HT-29 (cell line): Measurements from ENCODE around the gene SRGAP3. TPM values are rescaled to one million over a fixed set of nuclear protein-coding genes. Genes with fewer than 3 reads are reported as not detected.

Experiments
- DNase-seq: peaks from one replicate; pipeline ENCODE4 v3.0.0-alpha.2; 2015; ENCODE audit warnings: low spot score
- total RNA-seq: library from RNA; depleted of rRNA; stranded (reverse); fragments of >200 nt; shearing (Covaris generic); gene quantifications from 2 replicates; pipeline ENCODE4 v1.2.3, GENCODE V29; 2014

The SRGAP3 gene
- total RNA-seq, 1 experiment from 2014 or later: 0.20 TPM

DNA sequence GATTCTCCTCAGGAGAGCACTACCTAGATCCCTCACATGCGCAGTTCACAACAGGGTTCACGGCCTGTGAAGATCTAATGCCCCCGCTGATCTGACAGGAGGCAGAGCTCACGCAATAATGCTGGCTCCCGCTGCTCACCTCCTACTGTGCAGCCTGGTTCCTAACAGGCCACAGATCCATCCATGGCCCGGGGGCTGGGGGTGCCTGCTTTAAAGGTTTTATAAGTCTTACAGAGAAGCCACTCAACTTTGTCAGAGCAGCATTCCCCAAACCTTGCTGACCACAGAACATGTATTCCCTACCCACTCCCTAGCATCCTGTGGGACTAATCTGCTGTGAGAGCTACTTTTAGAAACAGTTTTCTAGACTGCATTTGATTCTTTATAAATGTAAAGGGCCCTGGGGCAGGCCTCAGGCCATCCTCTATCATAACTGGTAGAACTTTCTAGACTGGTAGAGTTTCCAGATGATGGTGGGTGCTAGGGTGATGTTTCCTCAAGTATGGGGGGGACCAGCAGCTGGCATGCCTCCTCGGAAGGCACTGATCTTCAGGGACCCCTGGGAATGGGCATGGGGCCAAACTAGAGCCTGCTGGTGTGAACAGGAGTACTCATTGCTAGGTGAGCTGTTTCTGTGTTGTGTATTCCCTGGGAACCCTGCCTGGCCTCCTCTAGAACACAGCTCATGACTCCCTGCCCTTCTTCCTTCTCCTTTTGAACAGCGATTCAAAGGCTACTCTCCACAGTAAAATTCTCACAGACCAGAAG lies 260.5 kb downstream of the SRGAP3 start:
- DNase-seq: no peak

DNA sequence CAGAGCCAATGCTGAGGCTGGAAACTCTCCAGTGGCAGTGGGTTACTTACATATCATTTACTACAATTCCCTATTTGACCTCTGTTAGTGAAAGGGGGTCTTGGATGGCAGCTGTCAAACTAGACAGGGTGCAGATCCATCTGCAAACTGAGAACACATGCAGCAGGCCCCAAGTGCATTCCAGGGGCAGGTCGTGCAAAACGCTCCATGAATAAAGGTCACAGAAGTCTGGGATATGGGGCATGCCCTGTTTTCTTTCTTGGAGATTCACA lies 261.1 kb downstream of the SRGAP3 start:
- no peak for DNase-seq

DNA sequence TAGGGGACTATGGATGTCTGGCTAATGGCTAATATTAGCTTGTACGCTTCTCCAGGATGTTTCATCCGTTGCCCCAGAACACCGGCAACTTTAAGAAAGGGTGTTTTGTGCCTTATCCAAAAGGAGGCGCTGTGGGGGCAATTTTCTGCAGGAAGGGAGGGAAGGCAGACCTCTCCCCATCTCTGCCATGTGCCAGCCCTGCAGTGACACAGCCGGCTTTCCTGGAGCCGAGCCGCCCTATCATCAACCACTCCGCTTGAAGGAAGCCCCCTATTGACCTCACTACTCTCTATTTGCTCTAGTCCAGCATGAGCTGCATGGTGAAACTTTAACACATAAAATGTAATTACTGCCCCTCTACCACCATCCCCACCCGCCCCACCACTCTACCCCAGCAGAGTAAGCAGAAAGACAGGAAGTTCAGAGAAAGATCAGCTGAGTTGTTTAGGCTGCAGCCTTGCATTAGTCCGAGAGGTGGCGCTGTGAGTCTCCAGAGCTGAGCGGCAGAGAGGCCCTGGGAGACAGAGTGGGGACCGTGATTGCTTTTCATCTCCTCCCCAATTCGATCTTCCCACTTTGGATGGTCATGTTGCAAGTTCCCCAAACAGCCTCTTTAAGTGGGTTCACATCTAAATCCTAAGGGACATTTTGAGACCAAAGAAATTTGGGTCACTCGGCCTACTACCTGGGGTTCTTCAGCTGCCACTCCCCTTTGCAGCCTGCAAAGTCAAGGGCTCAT lies 261.6 kb downstream of the SRGAP3 start:
- peak; percentile 34 for DNase-seq

DNA sequence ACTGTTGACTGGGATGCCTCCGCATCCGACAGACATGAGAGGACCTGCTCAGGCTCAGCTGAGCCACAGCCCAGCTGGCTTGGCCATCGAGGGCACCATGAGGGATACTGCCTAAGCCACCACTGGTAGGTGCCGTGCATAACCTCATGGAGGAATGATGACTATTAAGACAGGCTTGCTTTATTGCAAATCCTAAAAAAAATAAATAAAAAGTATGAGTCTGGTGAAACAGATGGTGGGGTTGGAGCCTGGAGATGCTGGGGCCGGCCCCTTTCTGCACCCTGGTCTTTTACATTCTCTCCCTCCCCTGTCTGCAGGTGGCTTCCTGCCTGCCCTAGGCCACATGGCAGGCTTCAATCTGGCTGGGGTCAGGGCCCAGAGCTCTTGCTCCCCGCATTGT lies 262.2 kb downstream of the SRGAP3 start:
- DNase-seq: no peak

DNA sequence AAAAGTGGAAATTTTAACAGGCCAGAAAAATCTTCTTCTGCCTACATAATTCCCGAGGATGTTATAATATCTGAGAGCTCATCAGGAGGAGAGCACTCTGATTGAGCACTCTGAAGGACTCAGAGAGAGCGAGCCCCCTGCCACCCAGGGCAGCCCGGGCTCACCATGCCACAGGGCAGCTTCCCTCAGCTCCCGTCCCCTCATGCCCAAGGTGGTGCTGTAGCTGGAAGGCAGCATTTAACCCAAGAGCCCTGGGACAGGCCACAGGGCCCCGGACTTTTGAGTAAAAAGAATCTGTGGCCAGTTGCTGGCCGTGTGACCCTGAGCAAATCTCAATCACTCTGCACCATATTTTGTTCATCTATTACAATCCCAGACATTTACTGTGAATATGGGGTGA lies 262.7 kb downstream of the SRGAP3 start:
- no peak for DNase-seq

DNA sequence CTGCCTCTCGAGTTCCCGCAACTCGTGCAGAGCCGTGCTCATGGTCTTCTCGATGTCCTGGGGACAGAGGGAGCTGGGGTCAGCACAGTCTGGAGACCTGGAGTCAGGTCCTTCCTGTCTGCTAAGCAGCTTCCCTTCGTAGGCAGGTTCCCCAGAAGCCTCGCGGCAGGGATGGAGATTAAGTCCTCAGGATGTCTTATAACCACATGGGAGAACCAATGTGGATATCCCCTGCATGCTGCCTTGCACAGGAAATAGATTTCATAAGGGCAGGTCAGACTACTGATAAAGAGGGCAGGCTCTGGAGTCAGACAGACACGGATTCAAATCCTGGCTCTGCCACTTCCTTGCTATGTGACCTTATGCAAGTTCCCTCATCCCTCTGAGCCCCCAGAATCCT lies 263.6 kb downstream of the SRGAP3 start:
- DNase-seq: no peak

DNA sequence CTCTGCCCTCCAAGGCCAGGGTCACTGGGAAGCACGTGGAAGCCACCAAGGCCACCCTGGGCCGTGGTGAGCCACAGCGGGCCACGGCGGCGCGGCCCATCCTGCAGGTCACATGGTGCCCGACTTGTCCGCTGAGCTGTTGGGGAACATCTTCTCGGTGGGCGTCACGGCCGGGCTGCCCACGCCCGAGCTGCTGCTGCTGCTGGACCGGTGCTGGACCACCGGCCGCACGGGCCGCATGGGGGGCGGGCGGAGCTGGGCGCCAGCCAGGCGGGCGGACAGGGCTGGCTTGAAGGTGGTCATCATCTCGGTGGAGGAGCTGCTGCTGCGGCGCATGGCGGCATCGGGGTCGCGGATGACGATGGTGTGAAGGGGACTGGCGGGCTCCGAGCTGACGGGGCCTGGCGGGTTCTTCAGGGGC lies 264.0 kb downstream of the SRGAP3 start:
- DNase-seq: no peak

DNA sequence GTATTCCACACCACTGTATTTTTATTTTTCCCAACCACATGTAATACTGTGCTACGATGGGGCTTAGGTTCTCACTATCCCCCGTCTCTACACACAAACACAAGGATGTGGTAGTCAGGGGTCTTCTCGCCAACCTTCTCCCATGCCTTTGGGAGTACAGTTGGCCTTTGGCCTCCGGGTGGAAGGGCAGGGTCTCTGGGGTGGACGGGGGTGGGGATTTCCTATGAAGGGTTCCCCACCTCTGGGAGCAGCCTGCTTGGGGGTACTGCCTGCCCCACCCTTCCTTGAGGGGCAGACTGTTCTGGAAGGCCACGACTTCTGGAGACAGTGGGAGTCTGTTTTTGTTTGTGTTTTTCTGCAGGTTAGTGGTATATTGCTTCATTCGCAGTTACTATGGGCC lies 264.9 kb downstream of the SRGAP3 start:
- no peak for DNase-seq

DNA sequence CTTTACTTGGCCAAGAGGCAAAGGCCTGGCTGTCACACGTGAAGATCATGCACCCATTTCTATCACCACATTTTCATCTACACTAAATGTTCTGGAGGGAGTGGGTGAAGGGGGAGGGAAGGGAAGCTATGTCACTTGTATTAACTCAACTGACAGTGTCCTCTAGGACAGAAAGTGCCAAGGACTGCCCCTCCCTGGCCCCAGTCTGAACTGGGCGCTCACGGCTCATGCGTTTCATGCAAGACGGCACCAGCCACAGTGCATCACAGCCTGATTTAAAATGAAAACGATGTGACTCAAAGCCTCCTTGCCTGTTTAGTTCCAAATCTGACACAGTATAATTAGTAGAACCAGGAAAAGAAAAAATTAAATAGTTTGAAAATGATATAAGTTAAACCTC lies 265.4 kb downstream of the SRGAP3 start:
- no peak for DNase-seq

DNA sequence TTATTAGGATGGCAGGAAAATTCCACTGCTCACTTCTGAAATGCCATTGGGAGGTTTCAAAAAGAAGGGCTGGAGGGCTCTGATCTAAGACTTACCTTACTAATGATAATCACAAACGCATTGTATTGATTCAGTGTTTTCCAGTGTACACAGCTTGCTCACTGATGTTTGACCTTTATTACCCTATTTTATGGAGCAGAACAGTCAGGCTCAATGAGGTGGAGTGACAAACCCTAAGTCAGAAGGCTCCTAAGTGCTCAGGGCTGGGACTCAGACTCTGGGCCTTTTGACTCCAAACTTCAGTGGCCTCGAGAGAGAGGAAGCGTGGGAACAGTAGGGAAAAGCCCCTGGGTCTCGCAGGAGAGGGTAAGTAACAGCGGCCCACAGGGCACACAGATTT lies 265.9 kb downstream of the SRGAP3 start:
- DNase-seq: no peak

DNA sequence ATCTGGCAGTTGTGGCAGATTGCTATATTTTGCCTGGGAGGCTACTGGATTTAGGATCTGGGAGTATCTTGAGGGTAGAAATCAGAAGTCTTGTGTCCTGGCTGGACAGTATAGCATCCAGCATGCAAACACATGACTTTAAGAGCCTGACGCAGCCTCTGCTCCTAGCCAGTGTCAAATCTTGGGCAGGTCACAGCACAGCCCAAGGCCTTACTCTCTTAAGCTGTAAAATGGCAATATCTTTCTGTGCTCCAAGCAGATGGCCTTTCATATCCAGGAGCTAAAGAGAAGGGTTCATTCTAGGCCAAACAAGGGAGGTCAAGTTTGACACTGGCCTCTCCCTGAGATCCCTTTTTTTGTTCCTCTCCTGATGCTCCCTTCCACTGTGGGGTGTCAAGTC lies 266.4 kb downstream of the SRGAP3 start:
- DNase-seq: no peak

DNA sequence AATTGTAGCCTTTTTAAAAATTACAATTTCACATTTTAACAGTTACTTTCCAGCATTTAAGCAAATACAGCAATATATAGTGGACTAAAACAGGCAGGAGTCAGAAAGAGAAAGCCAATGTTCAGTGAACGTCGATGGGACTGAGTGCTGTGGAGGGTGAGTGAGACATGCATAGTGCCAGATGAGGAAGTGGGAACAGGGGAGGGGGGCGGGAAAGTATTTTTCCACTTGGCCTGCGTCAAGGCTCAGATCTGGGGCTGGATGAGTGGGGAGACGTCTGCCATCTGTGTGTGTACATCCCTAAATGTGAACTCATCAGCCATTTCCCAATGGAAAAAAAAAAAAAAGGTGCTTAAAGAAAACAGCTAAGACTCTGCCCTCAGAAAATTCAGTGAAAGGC lies 266.9 kb downstream of the SRGAP3 start:
- no peak for DNase-seq

DNA sequence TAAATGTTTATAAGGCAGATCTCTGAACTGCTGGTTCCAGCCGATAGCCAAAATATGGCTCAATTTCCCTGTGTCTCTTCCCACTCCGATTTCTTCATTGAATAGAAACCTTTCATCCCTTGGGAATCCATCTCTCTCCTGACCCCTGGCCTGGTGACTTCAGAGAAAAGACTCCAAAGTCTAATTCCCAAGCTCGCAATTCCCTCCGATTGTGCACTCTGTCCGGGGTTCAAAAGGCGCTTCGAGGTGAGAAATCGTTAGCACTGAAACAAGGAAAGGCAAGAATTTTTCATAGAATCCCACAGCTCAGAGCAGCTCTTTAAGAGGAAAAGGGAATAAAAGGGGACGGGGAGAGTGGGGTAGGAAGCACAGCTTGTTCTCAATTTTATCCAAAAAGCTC lies 267.7 kb downstream of the SRGAP3 start:
- DNase-seq: no peak

DNA sequence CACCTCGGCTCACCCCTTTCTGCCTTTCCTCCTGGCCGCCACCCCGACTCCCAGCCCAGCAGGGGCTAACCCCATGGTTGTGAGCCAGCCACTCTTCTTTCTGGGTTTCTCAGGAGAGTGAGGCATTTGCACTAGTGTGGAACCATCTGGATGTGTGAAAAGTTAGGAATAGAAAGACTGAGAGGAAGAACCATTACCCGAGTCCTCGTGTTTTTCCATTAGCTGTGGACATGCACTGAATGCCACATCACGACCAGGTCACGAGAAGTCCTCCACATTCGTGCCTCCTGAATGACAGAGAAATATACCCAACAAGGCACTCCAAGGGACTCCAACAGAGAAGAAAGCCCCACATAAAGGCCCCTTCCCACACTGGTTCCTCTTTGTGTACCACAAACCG lies 268.1 kb downstream of the SRGAP3 start:
- DNase-seq: no peak

DNA sequence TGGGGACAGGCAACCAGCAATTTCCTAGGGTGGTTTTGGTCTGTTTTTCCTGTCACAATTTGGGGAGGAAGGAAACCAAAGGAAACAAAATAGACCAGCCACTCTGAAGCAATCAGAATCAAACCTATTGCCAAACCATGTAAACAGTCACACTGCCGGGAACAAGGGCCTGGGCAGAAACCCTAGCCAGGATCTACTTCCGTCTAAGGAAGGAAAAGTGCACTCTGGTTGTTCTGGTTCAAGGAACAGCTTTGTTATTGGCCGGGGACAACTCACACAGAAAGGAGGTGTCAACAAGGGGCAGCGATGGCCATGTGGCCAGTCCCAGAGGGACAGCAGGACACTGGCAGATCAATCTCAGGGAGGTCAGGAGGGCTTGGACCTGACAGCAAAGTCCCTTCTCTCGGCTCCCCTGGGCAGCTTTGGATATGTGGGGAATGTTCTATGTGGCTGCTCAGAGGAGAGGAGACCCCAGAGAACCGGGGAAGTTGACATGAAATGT lies 268.6 kb downstream of the SRGAP3 start:
- no peak for DNase-seq

DNA sequence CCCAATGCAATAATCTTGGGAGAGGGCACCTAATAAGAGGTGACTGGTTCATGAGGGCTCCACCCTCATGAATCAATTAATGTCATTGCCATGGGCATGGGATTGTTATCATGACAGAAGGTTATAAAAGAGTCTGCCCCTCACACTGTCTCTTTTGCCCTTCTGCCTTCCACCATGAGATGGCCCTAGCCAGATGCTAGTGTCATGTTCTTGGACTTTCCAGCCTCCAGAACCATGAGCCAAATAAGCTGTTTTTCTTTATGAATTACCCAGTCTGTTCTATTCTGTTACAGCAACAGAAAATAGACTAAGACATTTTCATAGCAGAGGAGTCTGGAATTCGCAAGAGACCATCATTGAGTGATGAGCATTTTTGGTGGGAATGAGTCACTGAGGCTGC lies 270.2 kb downstream of the SRGAP3 start:
- no peak for DNase-seq

DNA sequence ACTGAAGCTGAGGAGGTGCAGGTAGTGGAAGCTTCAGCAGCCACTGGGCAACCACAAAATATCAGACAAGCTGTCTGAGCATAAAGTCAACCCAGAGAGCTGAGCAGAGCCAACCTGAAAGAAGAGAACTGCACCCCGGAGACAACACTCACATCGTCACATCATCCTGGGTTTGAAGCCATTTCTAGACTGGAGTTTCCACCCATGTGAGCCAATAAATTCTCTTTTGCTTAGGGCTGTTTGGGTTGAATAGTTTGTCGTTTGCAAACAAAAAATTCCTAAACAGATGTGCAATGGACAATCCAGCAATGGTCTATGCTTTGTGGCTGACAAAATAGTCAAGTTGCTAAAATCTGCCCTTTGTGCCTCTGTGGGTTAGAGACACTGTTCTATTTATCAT lies 270.9 kb downstream of the SRGAP3 start:
- DNase-seq: no peak

DNA sequence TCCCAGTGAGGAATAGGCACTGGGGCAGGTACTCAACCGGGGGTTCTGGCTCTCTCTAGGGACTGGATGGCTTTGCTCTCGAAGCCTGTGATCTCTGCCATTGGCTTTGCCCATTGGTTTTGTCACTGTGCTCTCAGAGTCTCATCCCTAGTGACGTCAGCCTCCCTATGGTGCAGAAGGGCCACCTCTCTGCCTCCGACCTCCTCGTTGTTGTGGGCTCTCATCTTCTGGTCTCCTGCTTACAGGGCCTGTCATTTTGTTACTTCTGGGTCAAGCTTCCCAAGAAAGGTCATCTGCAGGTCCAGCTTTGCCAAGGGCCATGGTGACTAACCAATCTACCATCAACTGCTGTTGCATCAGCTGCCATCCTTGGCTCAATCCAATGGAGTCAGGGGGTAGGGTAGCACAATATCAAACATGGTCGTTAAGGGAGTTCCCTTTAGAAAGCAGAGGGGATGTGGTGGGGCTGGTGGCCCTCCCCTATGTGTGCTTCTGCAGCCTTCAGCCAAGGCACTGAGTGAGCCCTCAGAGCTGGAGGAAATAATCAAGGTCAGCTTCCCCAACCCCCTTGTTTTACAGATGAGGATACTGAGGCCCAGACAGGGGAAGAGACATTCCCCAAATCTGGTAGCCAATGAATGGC lies 272.8 kb downstream of the SRGAP3 start:
- no peak for DNase-seq

DNA sequence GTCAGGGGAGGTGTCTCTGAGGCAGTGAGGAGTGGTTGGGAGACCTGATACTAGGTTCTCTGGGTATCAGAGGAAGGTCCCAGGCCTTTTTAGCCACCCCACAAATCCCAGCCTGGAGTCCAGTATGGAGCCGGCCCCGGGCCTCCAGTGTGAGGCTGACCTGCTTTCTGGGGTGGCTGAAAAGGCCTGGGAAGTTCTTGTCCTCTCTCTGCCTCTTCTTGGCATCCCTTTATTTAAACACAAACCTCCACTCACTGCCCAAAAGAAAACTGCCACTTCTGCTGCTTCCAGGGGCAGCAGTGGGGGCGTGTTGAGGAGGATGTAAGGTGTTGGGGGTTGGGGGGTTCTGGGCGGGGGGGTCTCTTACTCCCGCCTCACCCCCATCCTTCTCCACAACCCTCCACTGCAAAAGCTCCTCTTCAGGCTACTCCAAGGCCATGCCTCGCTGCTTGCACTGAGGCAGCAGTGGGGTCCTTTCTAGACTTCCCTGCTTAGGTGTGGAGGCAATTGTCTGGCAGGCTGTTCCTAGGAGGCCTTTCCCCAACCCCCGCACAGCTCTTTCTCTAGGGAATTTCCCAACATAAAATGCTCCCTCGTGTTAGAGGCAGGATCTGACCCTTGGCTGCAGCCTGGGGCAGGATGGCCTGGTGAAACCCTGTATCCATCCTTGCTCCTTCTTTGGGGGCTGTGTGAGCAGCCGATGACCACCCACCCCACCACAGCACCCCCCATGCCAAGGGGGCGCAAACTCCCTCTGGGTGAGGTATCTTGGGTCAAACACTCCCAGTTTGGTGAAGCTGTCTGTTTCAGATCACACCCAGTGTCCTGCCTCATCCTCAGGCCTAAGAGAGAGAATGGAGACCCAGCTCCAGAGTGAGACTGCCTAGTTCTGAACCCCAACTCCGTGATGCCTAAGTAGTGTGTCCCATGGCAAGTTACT lies 274.1 kb downstream of the SRGAP3 start:
- DNase-seq: no peak

DNA sequence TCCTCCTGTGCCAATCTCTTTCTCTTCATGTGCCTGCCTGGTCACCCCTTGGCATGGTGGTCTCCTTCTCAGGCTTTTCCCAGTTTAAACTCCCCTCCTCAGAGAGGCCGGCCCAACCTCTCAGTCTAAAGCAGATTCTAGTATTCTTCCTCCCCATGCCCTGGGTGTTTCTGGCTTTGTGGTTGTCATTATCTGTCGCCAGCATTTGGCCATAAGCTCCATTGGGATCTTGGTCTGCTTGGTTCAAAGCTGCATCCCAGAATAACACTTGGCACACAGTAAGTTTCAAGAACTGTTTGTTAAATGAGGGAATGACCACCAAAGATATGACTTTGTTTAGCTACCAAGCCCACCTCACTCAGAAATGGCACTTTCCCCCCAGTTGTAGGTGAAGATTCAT lies 275.0 kb downstream of the SRGAP3 start:
- DNase-seq: no peak

DNA sequence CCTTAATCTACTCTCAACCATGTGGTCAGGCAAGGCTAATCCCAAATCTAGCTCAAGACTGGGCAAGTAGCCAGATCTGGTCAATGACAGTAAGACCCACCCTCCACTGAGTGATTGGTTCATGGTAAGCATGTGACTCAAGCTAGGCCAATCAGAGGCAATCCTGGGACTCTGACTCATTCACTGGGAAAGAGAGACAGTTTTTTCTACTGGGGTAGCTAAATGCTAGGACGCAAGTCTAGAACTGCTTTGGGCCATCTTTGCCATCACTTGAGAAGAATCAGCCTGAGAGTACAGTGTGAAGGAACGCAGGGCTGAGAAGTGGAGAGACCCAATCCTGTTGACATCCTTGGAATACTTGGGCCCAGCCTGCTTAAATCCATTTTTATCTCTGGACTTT lies 276.8 kb downstream of the SRGAP3 start:
- no peak for DNase-seq
